GM18519 (cell line): ENCODE data around the gene LRP1.

Experiments used
- ATAC-seq: cut with Tn5 transposase; IDR thresholded peaks from one replicate; pipeline ENCODE4 v1.9.1; 2021; ENCODE audit warnings: mild to moderate bottlenecking, moderate library complexity; ENCODE audit not compliant: unreplicated experiment, low FRiP score

Gene LRP1

DNA sequence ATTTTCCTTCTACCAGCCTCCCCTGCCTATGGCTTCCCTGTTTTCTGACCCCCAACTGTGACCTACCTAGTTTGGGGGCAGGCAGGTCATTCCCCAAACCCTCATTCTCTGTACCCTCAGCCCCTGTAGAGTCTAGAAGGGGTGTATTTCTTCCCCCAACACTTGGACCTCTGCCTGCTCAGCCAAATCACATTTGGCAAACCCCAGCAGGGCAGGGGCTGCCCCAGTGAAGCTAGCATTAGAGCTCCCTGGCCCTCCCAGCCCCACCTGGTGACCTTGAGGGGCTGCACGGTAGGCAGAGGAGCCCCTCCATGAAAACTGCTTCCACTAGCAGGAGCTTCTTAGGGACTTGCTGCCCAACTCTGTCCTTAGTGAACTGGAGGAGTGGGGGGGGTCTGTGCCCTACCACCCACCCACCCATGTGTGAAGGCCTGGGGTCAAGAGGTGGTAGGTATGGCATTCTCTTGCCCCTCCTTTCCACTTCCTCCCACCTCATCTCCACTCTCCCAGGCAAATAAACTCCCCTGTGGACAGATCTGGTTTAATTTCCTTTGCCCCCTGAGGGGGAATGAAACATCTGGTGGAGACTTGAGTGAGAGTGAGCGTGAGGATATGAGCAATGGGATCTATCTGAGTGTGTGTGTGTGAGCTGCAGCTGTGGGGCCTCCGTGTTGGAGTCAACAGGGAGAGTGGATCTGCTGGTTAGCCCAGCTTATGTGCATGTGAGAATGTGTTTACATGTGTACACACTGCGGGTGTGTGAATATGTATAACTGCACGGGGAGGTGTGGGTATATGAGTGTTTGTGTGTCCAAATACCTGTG lies 90.0 kb downstream of the LRP1 start:
- ATAC-seq: no peak

GRCh38 chr12:57219205-57219992 lies 91.1 kb downstream of the LRP1 start:
- ATAC-seq: no peak

GRCh38 chr12:57219993-57220754 lies 91.9 kb downstream of the LRP1 start:
- ATAC-seq: no peak

GRCh38 chr12:57220770-57221168 lies 92.5 kb downstream of the LRP1 start:
- no peak for ATAC-seq

DNA sequence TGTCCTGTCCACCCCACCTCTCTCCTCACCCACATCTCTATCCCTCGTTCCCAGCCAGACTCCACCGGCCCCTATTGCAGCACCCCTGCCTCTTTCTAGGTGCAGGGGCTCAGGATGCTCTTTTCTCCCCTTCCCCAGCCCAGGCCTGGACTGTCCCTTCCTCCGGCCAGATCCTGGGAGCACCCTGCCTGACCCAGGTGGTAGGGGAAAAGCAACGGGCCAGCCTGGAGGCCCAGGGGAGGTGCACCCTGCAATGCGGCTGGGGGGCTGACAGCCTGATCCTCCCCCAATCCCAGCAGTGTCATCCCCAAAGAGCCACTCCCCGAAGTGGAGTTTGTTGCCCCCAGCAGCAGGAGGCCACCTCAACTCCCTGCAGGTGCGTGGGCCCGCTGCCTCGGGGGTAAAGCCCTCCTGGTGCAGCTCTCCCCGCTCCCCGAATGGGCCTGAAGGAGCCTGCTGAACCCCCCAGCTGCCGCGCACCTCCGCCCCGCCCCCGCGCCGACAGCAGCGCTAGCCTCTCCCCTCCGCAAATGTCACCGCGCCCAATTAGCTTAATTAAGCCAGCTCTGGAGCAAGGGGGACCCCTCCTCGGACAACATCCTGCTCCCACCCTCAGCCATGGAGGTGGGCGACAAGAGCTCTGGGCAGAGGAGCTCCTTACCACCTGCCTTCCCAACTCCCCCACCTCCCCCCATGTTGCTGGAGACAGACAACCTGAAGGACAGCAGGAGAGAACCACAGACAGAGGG lies 93.1 kb downstream of the LRP1 start:
- ATAC-seq: no peak

DNA sequence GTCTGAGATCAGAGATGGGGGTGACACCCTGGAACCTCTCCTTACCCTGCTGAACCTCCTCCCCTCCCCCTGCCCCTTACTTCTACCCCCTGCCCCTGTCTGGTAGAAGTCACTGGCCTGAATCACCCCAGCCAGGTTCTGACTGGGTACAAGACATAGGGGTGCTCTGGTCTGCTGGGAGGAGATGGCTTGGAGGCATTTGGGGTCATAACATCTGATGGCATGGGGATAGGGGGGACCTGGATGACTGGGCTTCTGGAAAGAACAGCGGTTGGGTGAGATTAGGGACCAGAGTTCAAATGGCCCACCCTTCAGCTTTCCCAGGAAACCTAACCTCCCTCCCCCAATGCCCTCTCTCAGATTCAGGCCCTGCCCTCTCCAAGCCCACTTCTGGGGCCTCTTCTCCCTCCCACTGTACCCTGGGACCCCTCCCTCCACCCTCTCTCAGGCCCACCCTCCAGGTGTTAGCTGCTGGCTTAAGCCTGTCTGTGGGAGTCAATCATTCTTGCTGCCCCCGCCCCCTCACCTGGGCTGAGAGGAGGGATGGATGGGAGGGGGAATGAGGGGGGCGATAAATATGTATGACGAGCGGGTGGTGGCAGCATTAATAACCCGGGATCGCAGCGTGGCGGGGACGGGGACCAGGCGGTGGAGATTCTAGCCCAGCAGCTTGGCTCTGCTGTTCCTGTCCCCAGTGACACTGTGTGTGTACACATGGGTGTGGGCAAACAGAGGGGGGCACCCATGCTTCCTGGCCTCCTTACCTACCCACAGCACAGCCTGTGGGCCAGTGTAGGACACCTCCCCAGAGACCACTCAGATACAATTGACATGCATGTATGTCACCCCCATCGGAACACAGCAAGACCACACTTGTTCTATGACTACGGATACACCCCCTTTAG lies 94.3 kb downstream of the LRP1 start:
- ATAC-seq: no peak

DNA sequence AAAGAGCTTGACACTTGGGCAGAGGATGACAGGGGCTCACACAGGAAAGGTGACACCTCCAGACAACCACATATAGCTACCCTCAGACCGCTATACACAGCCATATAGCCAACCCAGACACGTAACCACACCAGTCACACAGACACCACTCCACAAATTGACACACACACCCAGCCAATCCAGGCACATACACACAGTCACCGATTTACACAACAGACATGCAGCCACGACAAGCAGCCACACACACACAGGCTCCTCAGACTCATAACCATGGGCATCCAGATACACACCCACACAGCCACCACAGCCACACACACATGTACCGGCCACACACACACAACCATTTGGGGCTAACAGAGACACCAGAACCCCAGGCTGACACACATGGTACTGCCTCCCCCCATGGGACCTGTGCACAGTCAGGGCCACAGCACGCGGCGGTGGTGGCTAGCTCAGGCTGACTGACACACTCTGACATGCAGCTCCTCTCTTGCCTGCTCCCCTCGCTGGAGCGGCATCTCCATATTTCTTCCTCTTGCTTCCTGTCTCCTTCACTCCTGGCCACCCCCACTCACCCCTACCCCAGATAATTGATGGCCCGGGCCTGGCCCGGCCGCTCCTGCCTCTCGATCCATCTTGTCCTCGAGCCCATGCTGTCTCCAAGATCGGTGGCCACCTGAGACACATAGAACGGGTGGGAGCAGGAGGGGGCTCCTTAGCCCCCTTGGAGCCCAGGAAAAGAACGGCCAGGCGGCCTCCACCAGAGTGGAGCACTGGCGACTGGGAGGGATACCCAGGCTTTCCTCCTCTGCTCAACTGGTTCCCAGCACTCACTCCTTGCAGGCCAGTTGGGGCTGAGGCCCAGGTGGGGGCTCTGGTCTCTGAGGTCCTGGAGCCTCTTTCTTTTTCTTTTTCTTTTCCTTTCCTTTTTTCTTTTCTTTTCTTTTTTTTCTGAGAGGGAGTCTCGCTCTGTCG lies 95.2 kb downstream of the LRP1 start:
- no peak for ATAC-seq

- ATAC-seq: no peak
Observed at GRCh38 chr12:57224278-57224972, 96.1 kb downstream of the LRP1 start.

DNA sequence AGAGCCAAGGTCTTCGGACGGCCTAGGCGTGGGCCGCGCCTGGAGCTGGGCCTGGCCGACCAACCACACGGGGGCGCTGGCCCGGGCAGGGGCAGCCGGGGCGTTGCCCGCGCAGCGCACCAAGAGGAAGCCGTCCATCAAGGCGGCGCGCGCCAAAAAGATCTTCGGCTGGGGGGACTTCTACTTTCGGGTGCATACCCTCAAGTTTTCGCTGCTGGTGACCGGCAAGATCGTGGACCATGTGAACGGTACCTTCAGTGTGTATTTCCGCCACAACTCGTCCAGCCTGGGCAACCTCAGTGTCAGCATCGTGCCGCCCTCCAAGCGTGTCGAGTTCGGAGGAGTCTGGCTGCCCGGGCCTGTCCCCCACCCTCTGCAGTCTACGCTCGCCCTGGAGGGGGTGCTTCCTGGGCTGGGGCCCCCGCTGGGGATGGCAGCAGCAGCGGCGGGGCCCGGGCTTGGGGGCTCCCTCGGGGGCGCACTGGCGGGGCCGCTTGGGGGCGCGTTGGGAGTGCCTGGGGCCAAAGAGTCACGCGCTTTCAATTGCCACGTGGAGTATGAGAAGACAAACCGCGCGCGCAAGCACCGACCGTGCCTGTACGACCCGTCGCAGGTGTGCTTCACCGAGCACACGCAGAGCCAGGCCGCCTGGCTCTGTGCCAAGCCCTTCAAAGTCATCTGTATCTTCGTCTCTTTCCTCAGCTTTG lies 96.8 kb downstream of the LRP1 start:
- ATAC-seq: no peak

DNA sequence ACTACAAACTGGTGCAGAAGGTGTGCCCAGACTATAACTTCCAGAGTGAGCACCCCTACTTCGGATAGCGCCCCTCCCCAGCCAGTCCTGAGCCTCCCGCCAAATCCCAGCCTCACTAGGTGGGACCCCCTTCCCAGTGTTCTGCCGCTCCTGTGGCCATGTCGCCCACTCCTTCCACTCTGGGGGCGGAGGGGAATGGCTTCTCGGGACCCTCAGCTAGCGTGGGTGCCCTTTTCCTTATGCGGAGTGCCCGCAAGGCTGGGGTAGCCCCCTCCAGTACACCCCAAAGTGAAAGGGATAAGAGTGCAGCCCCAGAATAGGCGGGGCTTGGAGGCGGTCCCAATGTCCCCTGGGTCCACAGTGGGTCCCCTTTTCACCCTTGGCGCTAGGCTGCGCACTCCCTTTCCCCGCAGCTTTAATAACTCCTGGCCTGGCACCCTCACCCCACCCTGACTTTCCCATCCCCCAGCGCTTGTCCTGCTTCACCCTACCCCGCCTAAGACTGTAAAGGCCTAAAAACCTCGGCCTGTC lies 97.5 kb downstream of the LRP1 start:
- no peak for ATAC-seq

DNA sequence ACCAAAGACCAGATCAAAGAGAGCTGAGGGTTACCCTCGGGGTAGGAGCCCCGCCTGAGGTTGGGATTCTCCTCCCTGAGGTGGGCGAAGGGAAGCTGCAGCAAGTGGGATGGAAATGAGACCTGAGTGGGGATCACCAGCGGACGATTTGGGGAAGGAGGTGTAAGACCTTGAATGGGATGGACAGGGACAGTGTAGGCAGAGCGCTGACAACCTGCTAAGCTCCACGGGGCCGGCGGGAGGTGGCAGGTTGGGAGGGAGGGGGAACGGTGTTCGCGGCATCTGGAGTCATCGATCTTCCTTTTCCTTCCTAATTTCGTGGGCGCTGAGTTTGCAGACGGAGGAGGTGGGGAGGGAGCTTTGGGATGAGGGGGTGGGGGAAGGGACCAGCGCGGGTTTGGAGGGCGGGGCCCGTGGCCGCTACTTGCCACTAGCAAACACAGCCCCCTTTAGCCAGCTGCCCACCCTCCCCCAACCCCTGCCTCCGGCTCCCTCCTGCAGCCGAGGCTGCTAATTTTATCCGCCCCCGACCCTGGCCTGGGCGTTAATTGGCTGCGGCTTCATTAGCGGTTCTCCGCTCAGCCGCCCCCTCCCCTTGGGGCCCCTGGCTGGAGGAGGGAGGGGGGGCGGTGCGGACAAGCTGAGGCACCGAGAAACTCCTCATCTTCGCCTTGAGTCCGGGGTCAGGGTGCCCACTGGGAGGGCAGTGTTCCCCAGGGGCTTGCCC lies 98.5 kb downstream of the LRP1 start:
- no peak for ATAC-seq

- no peak for ATAC-seq
Observed at GRCh38 chr12:57227315-57228115, 99.2 kb downstream of the LRP1 start.

DNA sequence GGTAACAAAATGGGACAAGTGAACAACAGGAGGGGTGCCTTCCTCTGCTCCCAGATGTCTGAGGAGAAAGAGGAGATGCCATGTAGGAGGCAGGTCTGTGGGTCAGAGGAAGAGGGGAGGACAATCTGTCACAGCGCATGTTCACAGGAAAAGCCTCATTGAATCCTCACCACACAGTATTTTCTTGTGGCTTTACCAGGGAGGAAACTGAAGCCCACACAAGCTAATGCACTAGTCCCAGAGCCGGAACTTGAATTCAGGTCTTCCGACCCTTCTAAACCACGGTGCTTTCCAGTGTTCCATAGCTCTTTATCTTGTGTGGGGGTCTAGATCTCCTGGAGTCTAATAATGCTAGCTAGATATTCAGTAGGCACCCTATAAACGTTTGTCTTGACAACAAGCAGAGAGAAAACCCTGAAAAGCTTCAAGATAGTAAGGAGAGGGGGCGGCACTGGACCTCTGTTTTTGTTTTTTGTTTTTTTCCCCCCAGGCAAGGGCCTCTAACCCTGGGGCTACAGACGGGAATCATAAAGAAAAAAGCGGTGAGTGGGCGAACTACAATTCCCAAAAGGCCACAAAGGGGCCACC lies 100.9 kb downstream of the LRP1 start:
- no peak for ATAC-seq

GRCh38 chr12:57229634-57230380 lies 101.5 kb downstream of the LRP1 start, which contains the start of gene SHMT2:
Gene SHMT2 (plus strand): TSS chr12:57229711. CDS start chr12:57229779, 68 bp downstream.
- peak; percentile 60 for ATAC-seq
